Activated B cell treated with CpG ODN at 0.5 μM for 24 hours (primary cell): Measurements from ENCODE around the gene SMAD9. TPM values are rescaled to one million over a fixed set of nuclear protein-coding genes. Genes with fewer than 3 reads are reported as not detected.

Experiments
- ATAC-seq: fragments of 200-7000 bp; cut with Tn5 transposase; one replicate; pipeline ENCODE4 v1.10.0; 2021; ENCODE audit warnings: low read depth, mild to moderate bottlenecking, moderate library complexity
- CTCF ChIA-PET: fragments of 350-600 bp; sonication (Branson Sonifier 250); formaldehyde crosslinking; loops from one replicate; lab custom pipeline; 2021; ENCODE audit warnings: antibody characterized with exemption; lab: Charles Lee
- POLR2A ChIA-PET: fragments of 350-600 bp; sonication (Branson Sonifier 250); formaldehyde crosslinking; loops from one replicate; lab custom pipeline; 2021; ENCODE audit warnings: antibody characterized with exemption; lab: Charles Lee
- DNase-seq: peaks from one replicate; pipeline ENCODE4 v3.0.0; 2022
- H3K27ac Mint-ChIP-seq: one replicate; pipeline ENCODE4 v1.8.0; 2020; ENCODE audit warnings: mixed read lengths
- H3K27me3 Mint-ChIP-seq: one replicate; pipeline ENCODE4 v1.8.0; 2021; ENCODE audit warnings: mixed read lengths
- H3K36me3 Mint-ChIP-seq: one replicate; pipeline ENCODE4 v1.8.0; 2021; ENCODE audit warnings: low read depth, mixed read lengths
- H3K4me1 Mint-ChIP-seq: one replicate; pipeline ENCODE4 v1.8.0; 2021; ENCODE audit warnings: mixed read lengths
- H3K4me3 Mint-ChIP-seq: one replicate; pipeline ENCODE4 v1.8.0; 2020; ENCODE audit warnings: mild to moderate bottlenecking, mixed read lengths
- H3K9me3 Mint-ChIP-seq: one replicate; pipeline ENCODE4 v1.8.0; 2020; ENCODE audit warnings: mixed read lengths
- intact Hi-C: fragments of 100-400 bp; cut with micrococcal nuclease; formaldehyde crosslinking; loops from one replicate; pipeline ENCODE4 v1.15.1; 2024
- total RNA-seq: library from RNA; stranded (reverse); gene quantifications from 2 replicates; pipeline ENCODE4 v1.2.3, GENCODE V29; 2022
- TF ChIP-seq, protein P1 (sequence below): fragments of 200-600 bp; IDR thresholded peaks from one replicate; pipeline ENCODE4 v1.8.0; 2022; ENCODE audit warnings: antibody characterized with exemption, mild to moderate bottlenecking

SMAD9 gene
- total RNA-seq, 1 donor from 2014 or later, result not detected

DNA sequence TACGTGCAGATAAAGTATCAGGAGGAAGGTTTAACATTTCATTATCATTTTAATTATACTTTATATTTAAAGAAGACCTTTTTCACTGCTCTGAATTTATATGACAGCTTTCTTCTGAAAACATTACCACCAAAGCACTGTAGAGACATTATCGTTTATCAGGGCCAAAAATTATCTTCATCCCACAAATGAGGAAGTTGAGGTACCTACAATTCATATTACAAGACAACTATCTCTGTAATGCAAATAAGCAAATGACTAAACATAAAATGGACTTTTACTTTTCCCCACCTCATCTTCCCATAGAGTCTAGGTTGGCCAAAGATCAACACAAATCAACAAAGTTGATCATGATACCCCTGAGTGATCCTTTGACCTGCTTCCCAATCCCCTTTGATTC lies 30.9 kb upstream of the SMAD9 start:
- Mint-ChIP-seq H3K36me3 (peaks cover 66% of the 10 kb centered on the region), H3K4me1 (peaks cover 2% of the 10 kb centered on the region), H3K27me3 (no peaks in the 10 kb centered on the region), H3K4me3 (no peak overlapping the region), H3K27ac (peak overlapping the region; percentile 0), H3K9me3 (no peaks in the 10 kb centered on the region)
- TF ChIP-seq, protein P1, sequence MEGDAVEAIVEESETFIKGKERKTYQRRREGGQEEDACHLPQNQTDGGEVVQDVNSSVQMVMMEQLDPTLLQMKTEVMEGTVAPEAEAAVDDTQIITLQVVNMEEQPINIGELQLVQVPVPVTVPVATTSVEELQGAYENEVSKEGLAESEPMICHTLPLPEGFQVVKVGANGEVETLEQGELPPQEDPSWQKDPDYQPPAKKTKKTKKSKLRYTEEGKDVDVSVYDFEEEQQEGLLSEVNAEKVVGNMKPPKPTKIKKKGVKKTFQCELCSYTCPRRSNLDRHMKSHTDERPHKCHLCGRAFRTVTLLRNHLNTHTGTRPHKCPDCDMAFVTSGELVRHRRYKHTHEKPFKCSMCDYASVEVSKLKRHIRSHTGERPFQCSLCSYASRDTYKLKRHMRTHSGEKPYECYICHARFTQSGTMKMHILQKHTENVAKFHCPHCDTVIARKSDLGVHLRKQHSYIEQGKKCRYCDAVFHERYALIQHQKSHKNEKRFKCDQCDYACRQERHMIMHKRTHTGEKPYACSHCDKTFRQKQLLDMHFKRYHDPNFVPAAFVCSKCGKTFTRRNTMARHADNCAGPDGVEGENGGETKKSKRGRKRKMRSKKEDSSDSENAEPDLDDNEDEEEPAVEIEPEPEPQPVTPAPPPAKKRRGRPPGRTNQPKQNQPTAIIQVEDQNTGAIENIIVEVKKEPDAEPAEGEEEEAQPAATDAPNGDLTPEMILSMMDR, result no peak
- POLR2A ChIA-PET, result no interaction called here
- DNase-seq, result no peak
- no peak for ATAC-seq
- CTCF ChIA-PET, result no interaction called here
- intact Hi-C loops, result no loop called here

DNA sequence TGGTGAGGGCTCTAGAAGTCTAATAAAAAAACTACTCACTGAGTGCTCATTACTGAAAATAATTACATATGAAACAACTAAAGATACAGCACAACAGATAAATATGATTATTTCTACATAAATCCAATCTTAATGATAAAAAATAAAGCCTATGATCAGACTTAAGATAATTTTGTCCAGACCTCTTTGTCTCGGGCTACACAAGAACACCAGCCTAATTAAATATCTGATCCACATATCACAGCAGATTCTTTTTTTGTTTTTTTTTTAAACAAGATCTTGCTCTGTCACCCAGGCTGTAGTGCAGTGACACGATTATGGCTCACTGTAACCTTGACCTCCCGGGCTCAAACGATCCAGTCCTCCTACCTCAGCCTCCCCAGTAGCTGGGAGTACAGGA lies 30.3 kb upstream of the SMAD9 start:
- Mint-ChIP-seq H3K4me3 (no peak overlapping the region), H3K27me3 (no peaks in the 10 kb centered on the region), H3K27ac (no peak overlapping the region), H3K4me1 (peaks cover 2% of the 10 kb centered on the region), H3K36me3 (peaks cover 61% of the 10 kb centered on the region), H3K9me3 (no peaks in the 10 kb centered on the region)
- intact Hi-C loops, result no loop called here
- POLR2A ChIA-PET, result no interaction called here
- no peak for DNase-seq
- no peak for ATAC-seq
- CTCF ChIA-PET, result no interaction called here
- TF ChIP-seq, protein P1, result no peak

DNA sequence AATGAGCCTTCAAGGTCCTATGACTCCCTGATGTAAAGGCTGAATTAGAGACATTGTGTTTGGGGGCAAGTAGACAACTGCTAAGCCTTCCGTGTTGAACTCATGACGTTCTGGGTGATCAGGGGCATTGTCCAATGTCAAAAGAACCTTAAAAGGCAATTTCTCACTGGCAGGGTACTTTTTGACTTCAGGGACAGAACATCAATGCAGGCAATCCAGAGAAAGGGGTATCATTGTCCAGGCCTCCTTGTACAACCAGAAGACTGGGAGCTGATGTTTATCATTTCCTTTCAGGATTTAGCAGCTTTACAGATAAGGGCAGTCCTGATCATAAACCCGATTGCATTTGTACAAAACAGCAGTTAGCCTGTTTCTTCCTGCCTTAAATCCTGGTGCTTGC lies 25.0 kb upstream of the SMAD9 start:
- Mint-ChIP-seq H3K36me3 (peaks cover 24% of the 10 kb centered on the region), H3K9me3 (peaks cover 4% of the 10 kb centered on the region), H3K27ac (no peak overlapping the region), H3K4me3 (no peak overlapping the region), H3K27me3 (peaks cover under 1% of the 10 kb centered on the region), H3K4me1 (no peaks in the 10 kb centered on the region)
- POLR2A ChIA-PET, result no interaction called here
- ATAC-seq (no peak), DNase-seq (no peak)
- intact Hi-C loops, result no loop called here
- TF ChIP-seq, protein P1, result no peak
- CTCF ChIA-PET, result no interaction called here

DNA sequence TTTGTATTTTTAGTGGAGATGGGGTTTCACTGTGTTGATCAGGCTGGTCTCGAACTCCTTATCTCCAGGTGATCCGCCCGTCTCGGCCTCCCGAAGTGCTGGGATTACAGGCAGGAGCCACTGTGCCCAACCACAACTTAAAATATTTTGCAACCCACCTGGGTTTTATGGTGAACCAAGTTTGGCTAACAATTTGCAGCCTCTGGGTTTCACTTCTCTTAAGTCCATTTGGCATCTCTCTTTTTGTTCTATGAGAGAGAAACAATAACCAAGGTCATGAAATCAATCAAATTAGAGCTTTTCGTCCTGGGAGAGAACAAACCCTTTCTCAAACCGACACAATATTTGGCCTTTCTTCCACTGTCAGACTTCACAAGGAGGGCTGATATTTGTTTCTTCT lies 5.6 kb upstream of the SMAD9 start:
- ATAC-seq, result no peak
- H3K4me1 Mint-ChIP-seq, result peaks cover under 1% of the 10 kb centered on the region
- H3K27ac Mint-ChIP-seq, result no peak overlapping the region
- ChIA-PET CTCF (no interaction called here), POLR2A (no interaction called here)
- TF ChIP-seq, protein P1, result no peak
- H3K36me3 Mint-ChIP-seq, result no peaks in the 10 kb centered on the region
- no peak for DNase-seq
- peaks cover 33% of the 10 kb centered on the region for H3K27me3 Mint-ChIP-seq
- H3K9me3 Mint-ChIP-seq, result no peaks in the 10 kb centered on the region
- H3K4me3 Mint-ChIP-seq, result no peak overlapping the region
- intact Hi-C loops, result no loop called here

DNA sequence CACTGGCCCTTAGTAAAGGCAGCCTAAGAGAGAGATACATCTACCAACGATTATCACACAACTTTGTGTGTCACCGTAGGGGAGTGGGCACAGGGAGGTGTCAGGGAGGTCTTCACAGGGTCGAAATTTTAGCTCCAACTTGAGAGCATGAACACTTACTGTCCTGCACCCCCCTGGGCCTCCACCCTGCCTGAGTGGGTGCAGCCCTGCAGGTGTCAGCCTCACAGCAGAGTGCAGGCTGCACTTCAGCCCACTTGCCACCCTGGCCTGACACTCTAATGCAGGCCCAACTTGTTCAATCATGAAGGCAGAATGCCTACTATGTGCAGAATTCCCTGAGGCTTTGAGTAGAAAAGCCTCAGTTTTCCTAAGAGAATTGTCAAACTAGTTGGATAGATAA lies 4.0 kb upstream of the SMAD9 start:
- H3K36me3 Mint-ChIP-seq, result no peaks in the 10 kb centered on the region
- H3K27ac Mint-ChIP-seq, result no peak overlapping the region
- no peak overlapping the region for H3K4me3 Mint-ChIP-seq
- H3K27me3 Mint-ChIP-seq, result peaks cover 37% of the 10 kb centered on the region
- H3K9me3 Mint-ChIP-seq, result no peaks in the 10 kb centered on the region
- DNase-seq, result no peak
- peaks cover 8% of the 10 kb centered on the region for H3K4me1 Mint-ChIP-seq
- ChIA-PET POLR2A (no interaction called here), CTCF (no interaction called here)
- ATAC-seq, result no peak
- intact Hi-C loops, result no loop called here
- TF ChIP-seq, protein P1, result no peak
